GM21737 (cell line): Measurements from ENCODE around the gene PLPP4.

Experiments
- ATAC-seq: cut with Tn5 transposase; IDR thresholded peaks from one replicate; pipeline ENCODE4 v1.9.1; 2021; ENCODE audit warnings: mild to moderate bottlenecking, moderate library complexity; ENCODE audit not compliant: unreplicated experiment

PLPP4 gene

DNA sequence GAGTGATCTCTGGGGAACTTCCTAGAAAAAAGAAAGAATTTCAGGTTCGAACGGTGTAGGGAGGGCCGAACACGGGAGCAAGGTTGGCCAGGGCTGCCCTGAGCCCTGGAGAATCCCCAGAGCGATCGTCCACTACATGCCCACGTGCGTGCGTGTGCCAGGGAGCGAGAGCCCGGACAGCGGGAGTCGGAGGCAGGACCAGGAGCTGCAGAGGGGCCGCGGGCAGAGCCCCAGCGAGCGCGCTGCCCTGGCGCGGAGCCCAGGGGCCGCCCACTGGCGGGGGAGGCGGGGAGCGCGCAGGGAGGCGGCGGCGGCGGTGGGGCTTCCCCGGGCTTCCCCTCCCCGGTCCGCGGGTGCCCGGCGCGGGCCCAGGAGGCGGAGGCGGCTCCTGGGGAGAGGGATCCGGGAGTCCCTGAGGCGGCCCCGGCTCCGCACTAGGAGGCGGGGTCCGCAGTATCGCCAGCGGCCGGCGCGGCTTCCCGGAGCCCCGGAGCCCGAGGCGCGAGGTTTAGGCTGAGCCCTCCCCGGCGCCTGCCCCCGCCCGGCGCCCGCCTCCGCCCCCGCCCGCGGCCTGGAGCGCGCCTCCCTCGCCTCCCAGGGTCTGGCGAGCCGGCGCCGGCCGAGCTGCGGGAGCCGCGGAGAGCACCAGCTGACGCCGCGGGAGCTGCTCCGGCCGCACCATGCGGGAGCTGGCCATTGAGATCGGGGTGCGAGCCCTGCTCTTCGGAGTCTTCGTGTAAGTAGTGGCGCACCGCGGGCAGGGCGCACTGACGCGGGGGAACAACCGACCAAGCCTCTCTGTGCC lies at the start of gene PLPP4:
Gene PLPP4, plus strand, starts transcription at position 602 of the 805 bp plus-strand sequence. Its CDS starts 79 bp downstream, at position 681.
- ATAC-seq = no peak

DNA sequence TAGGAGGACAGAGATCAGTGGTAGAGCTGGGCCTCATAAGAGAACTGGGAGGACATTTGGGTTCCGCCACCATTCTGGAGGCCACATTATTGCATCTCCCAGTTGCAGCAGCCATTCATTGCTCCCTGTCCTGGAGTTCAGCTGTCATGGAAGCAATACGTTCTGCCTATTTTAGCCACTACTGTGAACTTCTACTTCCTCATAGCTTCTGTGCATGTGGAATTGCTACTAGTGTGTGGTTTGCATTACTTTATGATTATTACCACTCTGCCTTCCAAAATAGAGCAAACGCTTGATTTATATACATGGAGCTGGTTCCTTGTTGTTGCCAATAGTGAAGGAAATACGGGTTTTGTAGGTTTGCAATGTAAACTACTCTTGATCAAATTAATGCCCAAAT lies 47.2 kb upstream of the PLPP4 start:
- ATAC-seq = no peak

GRCh38 chr10:120414946-120415345 lies 42.1 kb upstream of the PLPP4 start:
- ATAC-seq = no peak

DNA sequence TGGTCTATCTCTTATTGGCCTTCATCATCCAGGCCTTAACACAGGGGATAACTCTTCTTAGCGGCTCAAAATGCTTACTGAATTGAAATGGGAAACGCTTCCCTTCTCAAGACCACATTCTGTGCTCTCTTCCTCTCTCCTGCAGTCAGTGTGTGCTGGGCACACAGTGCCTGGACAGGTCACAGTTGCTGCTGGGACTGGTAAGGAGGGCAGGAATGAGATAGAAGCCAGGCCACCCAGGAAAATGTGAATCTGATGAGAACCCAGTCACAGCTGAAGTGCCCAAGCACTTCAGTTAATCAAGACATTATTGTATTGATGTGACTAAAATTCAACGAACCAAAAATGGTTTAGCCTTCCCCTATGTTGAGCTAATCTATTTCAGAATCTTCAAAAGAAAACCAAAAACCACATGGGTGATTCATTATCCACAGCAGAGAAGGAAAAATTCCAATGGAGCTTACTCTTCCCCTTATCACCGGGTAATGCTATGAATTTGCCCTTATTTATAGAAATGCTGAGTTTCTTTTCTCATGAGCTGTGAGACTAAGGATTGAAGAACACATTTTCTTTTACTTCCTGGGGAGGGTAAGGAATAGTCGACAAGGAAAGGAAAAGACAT lies 41.2 kb upstream of the PLPP4 start:
- ATAC-seq = no peak

DNA sequence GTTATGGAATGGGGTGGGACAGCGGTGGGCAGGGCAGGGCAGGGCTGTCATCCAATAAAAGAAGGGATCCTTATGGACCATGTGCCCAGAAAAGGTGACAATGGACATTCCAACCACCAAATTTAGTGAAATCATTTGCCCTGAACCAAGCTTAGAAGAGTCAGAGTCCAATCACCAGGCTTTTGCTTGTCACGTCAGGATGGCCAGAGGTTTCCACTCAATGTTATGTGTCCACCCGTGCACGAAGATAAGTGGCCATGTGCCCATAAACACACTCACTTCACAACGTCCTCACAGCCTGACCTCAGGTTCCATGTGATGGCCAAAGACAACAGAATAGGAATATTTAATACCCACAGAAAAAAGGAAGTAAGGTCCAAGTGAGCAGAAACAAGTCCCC lies 36.6 kb upstream of the PLPP4 start:
- no peak for ATAC-seq

- no peak for ATAC-seq
Measured at GRCh38 chr10:120421250-120421649, 35.8 kb upstream of the PLPP4 start.

GRCh38 chr10:120422457-120422856 lies 34.6 kb upstream of the PLPP4 start:
- ATAC-seq = no peak

- no peak for ATAC-seq
Measured at GRCh38 chr10:120423431-120424197, 33.4 kb upstream of the PLPP4 start.

DNA sequence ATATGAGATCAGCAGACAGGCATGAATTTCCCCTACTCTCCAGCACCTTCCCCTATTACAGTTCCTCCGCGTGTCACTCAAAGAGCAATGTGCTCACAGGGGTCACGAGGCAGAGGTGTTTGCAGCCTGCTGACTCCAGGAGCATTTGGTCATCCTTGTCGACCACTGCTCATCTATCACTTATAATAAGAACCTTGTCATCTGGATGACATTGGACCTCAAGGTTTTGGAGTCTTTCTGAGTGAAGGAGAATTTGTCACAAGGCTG lies 32.9 kb upstream of the PLPP4 start:
- ATAC-seq = no peak

DNA sequence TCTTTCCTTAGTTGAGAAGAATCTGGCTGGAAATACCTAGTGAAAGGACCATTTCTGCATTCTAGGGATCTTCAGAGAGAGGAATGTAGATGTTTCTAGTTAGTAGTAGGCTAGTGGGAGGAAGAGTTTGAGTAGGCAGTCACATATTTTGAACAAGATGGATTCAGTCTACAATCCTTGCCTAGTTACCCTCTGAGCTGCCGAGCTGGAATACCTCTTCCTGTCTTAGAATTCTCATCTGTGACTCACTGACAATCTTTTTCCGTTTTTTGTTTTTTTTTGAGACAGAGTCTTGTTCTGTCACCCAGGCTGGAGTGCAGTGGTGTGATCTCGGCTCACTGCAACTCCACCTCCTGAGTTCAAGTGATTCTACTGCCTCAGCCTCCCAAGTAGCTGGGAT lies 30.7 kb upstream of the PLPP4 start:
- no peak for ATAC-seq

DNA sequence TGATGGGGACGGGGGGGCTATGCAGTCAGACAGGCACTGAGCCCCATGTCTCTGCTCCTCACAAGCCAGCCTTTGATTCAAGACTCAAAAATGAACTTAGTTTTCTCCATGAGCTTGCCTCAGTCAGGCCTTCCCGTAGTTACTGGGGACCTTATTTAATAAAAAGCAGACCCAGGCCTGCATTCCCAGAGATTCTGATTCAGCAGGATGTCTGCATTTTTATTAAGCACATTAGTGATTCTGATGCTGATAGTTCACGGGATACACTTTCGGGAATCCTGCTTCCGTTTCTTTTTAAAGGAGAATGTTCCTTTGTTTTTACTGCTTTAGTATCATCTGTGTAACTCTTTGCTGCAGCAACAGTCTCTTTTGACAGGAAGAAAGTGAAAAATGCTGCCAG lies 28.3 kb upstream of the PLPP4 start:
- no peak for ATAC-seq

GRCh38 chr10:120429395-120429794 lies 27.6 kb upstream of the PLPP4 start:
- no peak for ATAC-seq

GRCh38 chr10:120431251-120431651 lies 25.8 kb upstream of the PLPP4 start:
- no peak for ATAC-seq

GRCh38 chr10:120432209-120432608 lies 24.8 kb upstream of the PLPP4 start:
- no peak for ATAC-seq

GRCh38 chr10:120433141-120433540 lies 23.9 kb upstream of the PLPP4 start:
- ATAC-seq = no peak

DNA sequence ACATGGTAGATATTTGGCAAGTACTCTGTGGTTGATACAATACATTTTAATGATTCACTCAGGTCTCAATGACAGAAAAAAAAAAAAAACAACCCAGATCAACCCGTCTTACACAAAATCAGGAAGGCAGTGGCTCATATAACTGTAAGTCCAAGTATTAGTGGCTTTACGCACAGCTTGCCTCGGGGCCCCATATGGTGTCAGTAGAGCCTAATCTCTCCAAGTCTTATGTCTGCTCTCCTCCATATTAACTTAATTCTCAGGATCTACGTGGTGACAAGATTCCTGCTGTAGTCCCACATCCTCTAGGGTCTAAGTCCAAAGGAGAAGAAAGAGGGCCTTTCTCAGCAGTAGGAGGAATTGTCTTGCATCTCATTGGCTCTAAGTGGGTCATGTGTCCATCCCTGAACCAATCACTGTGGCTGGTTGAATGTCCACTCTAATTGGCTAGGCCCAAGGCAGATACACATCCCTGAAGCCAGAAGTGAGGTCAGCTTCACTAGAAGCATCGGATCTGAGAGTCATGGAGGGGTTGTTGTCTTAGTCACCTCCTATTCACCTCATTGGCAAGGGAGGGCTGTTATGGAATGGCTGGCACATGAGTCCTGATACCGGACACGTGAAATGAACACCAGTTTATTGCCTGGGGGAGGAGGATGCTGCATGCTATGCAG lies 20.5 kb upstream of the PLPP4 start:
- ATAC-seq = no peak

DNA sequence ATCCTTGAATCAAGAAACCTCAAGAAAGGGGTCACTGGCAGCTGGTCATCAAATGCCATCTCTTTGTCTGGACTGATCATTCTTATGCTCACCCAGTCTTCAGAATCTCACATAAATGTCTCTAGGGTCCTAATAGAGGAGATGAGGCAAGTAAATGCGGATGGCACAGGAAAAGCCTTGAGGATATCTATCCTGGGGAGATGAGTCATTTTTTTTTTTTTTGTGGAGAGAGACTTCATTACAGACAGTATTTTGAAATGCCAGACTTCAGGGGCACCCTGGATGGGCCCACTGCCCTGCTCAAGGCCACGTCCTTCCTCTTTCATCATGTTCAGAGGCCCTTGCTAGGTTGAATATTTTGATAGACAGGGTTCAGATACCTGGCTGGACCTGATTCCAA lies 19.5 kb upstream of the PLPP4 start:
- no peak for ATAC-seq

GRCh38 chr10:120451968-120452367 lies 5.1 kb upstream of the PLPP4 start:
- no peak for ATAC-seq

DNA sequence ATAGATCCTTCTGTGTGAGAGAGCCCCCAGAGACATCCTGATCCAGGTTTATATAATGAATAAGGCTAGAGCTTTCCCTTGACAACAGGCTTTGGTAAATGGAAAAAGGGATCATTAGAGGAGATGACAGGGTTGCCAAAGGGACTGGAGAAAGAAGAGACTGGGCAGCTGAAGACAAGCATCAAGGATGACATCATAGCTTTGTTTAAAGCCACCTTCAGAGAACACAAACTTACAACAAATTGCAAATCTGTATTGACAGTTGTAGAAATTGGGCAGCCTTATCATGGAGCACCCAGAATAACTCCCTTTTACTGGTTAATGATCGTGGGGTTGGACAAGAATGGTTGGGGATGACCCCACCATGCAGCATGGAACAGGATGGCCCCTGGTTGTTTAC lies 3.7 kb upstream of the PLPP4 start:
- no peak for ATAC-seq

DNA sequence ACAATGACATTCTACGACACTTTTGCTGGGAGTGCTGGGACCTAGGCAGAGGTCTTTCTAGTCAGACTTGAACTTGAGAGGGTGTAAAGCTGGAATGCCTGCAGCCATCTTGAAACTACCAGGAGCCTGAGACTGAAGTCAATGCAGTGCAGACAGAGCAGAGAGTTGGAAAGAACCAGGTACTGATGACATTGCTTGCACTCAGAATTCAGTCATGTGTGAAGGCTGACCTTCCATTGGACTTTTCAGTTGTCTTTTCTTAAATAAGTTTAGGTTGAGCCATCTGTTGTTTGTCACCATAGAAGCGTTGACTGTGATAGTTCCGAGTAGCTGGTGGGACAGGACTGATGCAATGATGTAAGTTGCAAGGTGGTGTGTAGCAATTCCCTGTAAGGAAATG lies 3.1 kb upstream of the PLPP4 start:
- ATAC-seq = no peak

DNA sequence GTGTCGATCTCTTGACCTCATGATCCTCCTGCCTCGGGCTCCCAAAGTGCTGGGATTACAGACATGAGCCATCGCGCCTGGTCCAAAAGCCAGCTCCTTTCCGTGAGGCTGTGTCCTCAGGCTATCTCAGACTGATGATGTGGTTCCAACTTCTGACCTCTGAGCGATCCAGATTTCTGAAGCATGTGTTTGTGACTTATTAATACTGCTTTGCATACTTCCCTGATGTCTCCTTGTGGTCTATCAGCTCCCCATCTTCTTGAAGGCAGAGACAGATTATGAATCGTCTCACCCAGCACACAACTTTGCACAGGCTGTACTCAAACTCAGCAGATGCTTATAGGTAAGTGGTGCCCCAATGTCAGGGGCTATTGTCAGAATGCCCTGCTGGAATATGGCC lies 2.0 kb upstream of the PLPP4 start:
- ATAC-seq = no peak

- ATAC-seq = no peak
Measured at GRCh38 chr10:120455606-120456005, 1.4 kb upstream of the PLPP4 start.
